Keratinocyte (primary cell): ENCODE measurements around the gene NRM.

Experiments
- CTCF ChIP-seq, 3 experiments: IDR thresholded peaks in 1 of 3; conservative IDR thresholded peaks in 1 of 3; optimal IDR thresholded peaks in 1 of 3; 2 replicates in 2 of 3; 3 replicates in 1 of 3; pipeline versions ENCODE3 to v1.5.1; 2011; ENCODE audit warnings: low read length in 3 of 3, mild to moderate bottlenecking in 3 of 3, moderate library complexity in 2 of 3, control low read depth in 1 of 3, inconsistent platforms in 1 of 3; ENCODE audit not compliant: insufficient read depth in 2 of 3; ENCODE audit errors: extremely low read depth in 1 of 3
- EZH2 ChIP-seq: IDR thresholded peaks from one replicate; pipeline ENCODE4 v1.6.1; 2012; ENCODE audit warnings: inconsistent platforms, mild to moderate bottlenecking, low read length, moderate library complexity

GRCh38 chr6:30664994-30665767 is 25.6 kb downstream of the NRM start:
- TF ChIP-seq CTCF (optimal IDR thresholded peaks at IDR 0.05 in 1 of 3, IDR thresholded peaks at IDR 0.05 in 1 of 3, conservative IDR thresholded peaks at IDR 0.05 in 1 of 3; ENCODE audit: extremely low read depth in 1 of 3, insufficient read depth in 2 of 3, low read length in 3 of 3) (no peak), EZH2 (no peak)
